Endodermal cell (in vitro differentiated cells): ENCODE measurements around the gene CADM1. TPM values are rescaled to one million over a fixed set of nuclear protein-coding genes. Genes with fewer than 3 reads are reported as not detected.

Source experiments
- DNase-seq: peaks from one replicate; pipeline ENCODE4 v3.0.0-alpha.2; 2017
- H3K27ac ChIP-seq: 2 replicates; pipeline ENCODE4 v1.5.1; 2013; ENCODE audit warnings: mild to moderate bottlenecking, low read depth, low read length, moderate library complexity
- H3K27me3 ChIP-seq: 2 replicates; pipeline ENCODE4 v1.6.1; 2013; ENCODE audit warnings: mild to moderate bottlenecking, low read length, moderate library complexity; ENCODE audit not compliant: insufficient read depth, control insufficient read depth, poor library complexity, severe bottlenecking
- H3K36me3 ChIP-seq: 2 replicates; pipeline ENCODE4 v1.7.0; 2013; ENCODE audit warnings: mild to moderate bottlenecking, low read length, moderate library complexity; ENCODE audit not compliant: control insufficient read depth, insufficient read depth
- H3K4me1 ChIP-seq: one replicate; pipeline ENCODE4 v1.7.0; 2013; ENCODE audit warnings: low read length; ENCODE audit not compliant: control insufficient read depth, insufficient read depth
- H3K4me3 ChIP-seq: 2 replicates; pipeline ENCODE4 v1.5.1; 2013; ENCODE audit warnings: mild to moderate bottlenecking, low read length, moderate library complexity
- H3K9ac ChIP-seq: 2 replicates; pipeline ENCODE4 v1.6.1; 2013; ENCODE audit warnings: mild to moderate bottlenecking, low read length, moderate library complexity; ENCODE audit not compliant: poor library complexity, severe bottlenecking; ENCODE audit errors: extremely low read depth
- H3K9me3 ChIP-seq: 2 replicates; pipeline ENCODE4 v1.6.1; 2013; ENCODE audit warnings: mild to moderate bottlenecking, low read length, moderate library complexity; ENCODE audit not compliant: control insufficient read depth
- H3K27ac Mint-ChIP-seq: 2 replicates; pipeline ENCODE4 v1.8.0; 2020; ENCODE audit warnings: mixed read lengths
- H3K27me3 Mint-ChIP-seq: 2 replicates; pipeline ENCODE4 v1.8.0; 2021; ENCODE audit warnings: mild to moderate bottlenecking, mixed read lengths; ENCODE audit not compliant: insufficient read depth
- H3K36me3 Mint-ChIP-seq: 2 replicates; pipeline ENCODE4 v1.8.0; 2020; ENCODE audit warnings: low read depth, mixed read lengths
- H3K4me1 Mint-ChIP-seq: 2 replicates; pipeline ENCODE4 v1.8.0; 2020; ENCODE audit warnings: mixed read lengths
- H3K4me3 Mint-ChIP-seq: 2 replicates; pipeline ENCODE4 v1.8.0; 2020; ENCODE audit warnings: mild to moderate bottlenecking, moderate library complexity, mixed read lengths
- H3K9me3 Mint-ChIP-seq: 2 replicates; pipeline ENCODE4 v1.8.0; 2020; ENCODE audit warnings: mild to moderate bottlenecking, mixed read lengths
- WGBS, 2 experiments: methylation state at CpG; one replicate each; pipeline versions ENCODE4 v1.1.5 to v1.1.7; 2013; ENCODE audit warnings: missing lambda C conversion rate in 2 of 2, mixed read lengths in 1 of 2; ENCODE audit not compliant: insufficient coverage in 1 of 2, insufficient read length in 1 of 2; 5-methylcytosine and 5-hydroxymethylcytosine counted together
- total RNA-seq, 2 donors: library from RNA; stranded (reverse); fragmentation: NEBNext Ultra II Directional in 1 of 2; extraction: Animal tissue kit (Norgen Biotek cat#: 25700) in 1 of 2; gene quantifications; 2 replicates in 1 of 2; 3 replicates in 1 of 2; pipeline ENCODE4 v1.2.1, GENCODE V29; 2021
- TF ChIP-seq, protein P1 (sequence below): fragments of 200-600 bp; sonication (generic); conservative IDR thresholded peaks from 2 replicates; pipeline ENCODE4 v1.5.0; 2021; ENCODE audit warnings: antibody characterized with exemption, mild to moderate bottlenecking

CADM1 gene
- total RNA-seq, 2 donors from 2014 or later, result 76.3 to 88.2 TPM

GRCh38 chr11:115421352-115421991, 82.7 kb downstream of the CADM1 start:
- H3K4me1 Mint-ChIP-seq, result peaks cover 38% of the 10 kb centered on the region
- Histone ChIP-seq H3K4me3 (no peak overlapping the region), H3K4me1 (peaks cover 3% of the 10 kb centered on the region), H3K27me3 (no peaks in the 10 kb centered on the region), H3K9ac (no peak overlapping the region), H3K9me3 (no peaks in the 10 kb centered on the region), H3K27ac (no peak overlapping the region), H3K36me3 (no peaks in the 10 kb centered on the region)
- TF ChIP-seq, protein P1, sequence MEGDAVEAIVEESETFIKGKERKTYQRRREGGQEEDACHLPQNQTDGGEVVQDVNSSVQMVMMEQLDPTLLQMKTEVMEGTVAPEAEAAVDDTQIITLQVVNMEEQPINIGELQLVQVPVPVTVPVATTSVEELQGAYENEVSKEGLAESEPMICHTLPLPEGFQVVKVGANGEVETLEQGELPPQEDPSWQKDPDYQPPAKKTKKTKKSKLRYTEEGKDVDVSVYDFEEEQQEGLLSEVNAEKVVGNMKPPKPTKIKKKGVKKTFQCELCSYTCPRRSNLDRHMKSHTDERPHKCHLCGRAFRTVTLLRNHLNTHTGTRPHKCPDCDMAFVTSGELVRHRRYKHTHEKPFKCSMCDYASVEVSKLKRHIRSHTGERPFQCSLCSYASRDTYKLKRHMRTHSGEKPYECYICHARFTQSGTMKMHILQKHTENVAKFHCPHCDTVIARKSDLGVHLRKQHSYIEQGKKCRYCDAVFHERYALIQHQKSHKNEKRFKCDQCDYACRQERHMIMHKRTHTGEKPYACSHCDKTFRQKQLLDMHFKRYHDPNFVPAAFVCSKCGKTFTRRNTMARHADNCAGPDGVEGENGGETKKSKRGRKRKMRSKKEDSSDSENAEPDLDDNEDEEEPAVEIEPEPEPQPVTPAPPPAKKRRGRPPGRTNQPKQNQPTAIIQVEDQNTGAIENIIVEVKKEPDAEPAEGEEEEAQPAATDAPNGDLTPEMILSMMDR, result no peak
- H3K27ac Mint-ChIP-seq, result no peak overlapping the region
- no peak for DNase-seq
- H3K4me3 Mint-ChIP-seq, result no peak overlapping the region
- H3K9me3 Mint-ChIP-seq, result no peaks in the 10 kb centered on the region
- no peaks in the 10 kb centered on the region for H3K36me3 Mint-ChIP-seq
- no peaks in the 10 kb centered on the region for H3K27me3 Mint-ChIP-seq
- 91 to 96% methylated on average over 9 of the region's 9 CpGs for WGBS, 2 experiments

DNA sequence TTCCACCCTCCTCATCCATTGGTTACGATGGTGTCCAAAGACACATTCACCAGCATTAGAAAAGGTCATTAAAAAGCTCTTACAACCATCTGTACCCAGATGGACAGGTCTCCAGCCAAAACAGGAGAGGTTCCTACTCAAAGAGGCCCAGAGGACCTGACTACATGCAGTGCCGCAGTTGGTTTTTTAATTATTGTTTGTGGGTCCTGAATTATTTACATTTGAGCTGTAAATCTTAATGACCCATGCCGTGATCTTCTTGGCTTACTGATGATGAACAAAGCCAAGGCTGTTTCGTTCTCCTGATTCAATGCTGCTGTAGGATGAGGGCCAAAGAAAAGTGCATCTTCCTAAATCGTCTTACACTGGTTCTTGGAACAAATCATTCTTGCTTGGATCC, 83.7 kb downstream of the CADM1 start:
- Histone ChIP-seq H3K27ac (no peak overlapping the region), H3K27me3 (no peaks in the 10 kb centered on the region), H3K9ac (no peak overlapping the region), H3K4me3 (no peak overlapping the region), H3K36me3 (no peaks in the 10 kb centered on the region), H3K4me1 (peaks cover 3% of the 10 kb centered on the region), H3K9me3 (no peaks in the 10 kb centered on the region)
- H3K36me3 Mint-ChIP-seq, result no peaks in the 10 kb centered on the region
- H3K27me3 Mint-ChIP-seq, result no peaks in the 10 kb centered on the region
- no peak overlapping the region for H3K4me3 Mint-ChIP-seq
- no peak overlapping the region for H3K27ac Mint-ChIP-seq
- no peaks in the 10 kb centered on the region for H3K9me3 Mint-ChIP-seq
- 93 to 96% methylated on average over 4 to 5 of the region's 5 CpGs for WGBS, 2 experiments
- TF ChIP-seq, protein P1, result no peak
- peaks cover 45% of the 10 kb centered on the region for H3K4me1 Mint-ChIP-seq
- DNase-seq, result no peak

- Histone ChIP-seq H3K4me3 (no peak overlapping the region), H3K9ac (no peak overlapping the region), H3K27me3 (no peaks in the 10 kb centered on the region), H3K27ac (no peak overlapping the region), H3K9me3 (no peaks in the 10 kb centered on the region), H3K36me3 (no peaks in the 10 kb centered on the region), H3K4me1 (peaks cover 11% of the 10 kb centered on the region)
- H3K27ac Mint-ChIP-seq, result no peak overlapping the region
- TF ChIP-seq, protein P1, result no peak
- H3K27me3 Mint-ChIP-seq, result no peaks in the 10 kb centered on the region
- no peaks in the 10 kb centered on the region for H3K9me3 Mint-ChIP-seq
- DNase-seq, result no peak
- WGBS, 2 experiments, result 88% methylated on average over 1 of the region's 1 CpG; no CpG with 5 or more reads in 1 of the 2 experiments
- H3K36me3 Mint-ChIP-seq, result no peaks in the 10 kb centered on the region
- H3K4me3 Mint-ChIP-seq, result no peak overlapping the region
- H3K4me1 Mint-ChIP-seq, result peaks cover 53% of the 10 kb centered on the region
Observed at GRCh38 chr11:115418626-115419025, 85.6 kb downstream of the CADM1 start.
